Naive thymus-derived CD8-positive, alpha-beta T cell (primary cell): ENCODE measurements around the gene FEZF1. TPM values are rescaled to one million over a fixed set of nuclear protein-coding genes. Genes with fewer than 3 reads are reported as not detected.

Experiments
- ATAC-seq, 2 donors: fragments of 150-1000 bp; cut with Tn5 transposase in 1 of 2; sonication (Bioruptor Pico), chemical (Tn5 transposase) in 1 of 2; 1 replicate in 1 of 2; 2 replicates in 1 of 2; pipeline ENCODE4 v1.10.0; 2021; ENCODE audit warnings: mild to moderate bottlenecking in 2 of 2, moderate library complexity in 2 of 2
- POLR2A ChIA-PET: fragments of 350-600 bp; sonication (Branson Sonifier 250); formaldehyde crosslinking; loops from one replicate; lab custom pipeline; 2021; ENCODE audit warnings: antibody characterized with exemption; lab: Charles Lee
- DNase-seq, 10 donors: peaks; one replicate each; pipeline versions ENCODE4 v3.0.0 to v3.0.0-alpha.2; 2020 to 2022
- H3K27ac Mint-ChIP-seq, 10 donors: one replicate each; pipeline ENCODE4 v1.8.0; 2020 to 2022; ENCODE audit warnings: mild to moderate bottlenecking in 10 of 10, mixed read lengths in 10 of 10, moderate library complexity in 4 of 10, inconsistent platforms in 1 of 10
- H3K27me3 Mint-ChIP-seq, 5 donors: one replicate each; pipeline ENCODE4 v1.8.0; 2021 to 2022; ENCODE audit warnings: mixed read lengths in 5 of 5
- H3K36me3 Mint-ChIP-seq, 3 donors: one replicate each; pipeline ENCODE4 v1.8.0; 2020 to 2022; ENCODE audit warnings: mixed read lengths in 3 of 3, mild to moderate bottlenecking in 2 of 3, inconsistent platforms in 1 of 3
- H3K4me1 Mint-ChIP-seq, 4 donors: one replicate each; pipeline ENCODE4 v1.8.0; 2021 to 2022; ENCODE audit warnings: mixed read lengths in 4 of 4
- H3K4me3 Mint-ChIP-seq, 10 donors: one replicate each; pipeline ENCODE4 v1.8.0; 2020 to 2022; ENCODE audit warnings: mild to moderate bottlenecking in 10 of 10, mixed read lengths in 10 of 10, moderate library complexity in 6 of 10, inconsistent platforms in 1 of 10
- H3K9me3 Mint-ChIP-seq, 9 donors: one replicate each; pipeline ENCODE4 v1.8.0; 2020 to 2022; ENCODE audit warnings: mixed read lengths in 9 of 9, mild to moderate bottlenecking in 3 of 9, inconsistent platforms in 1 of 9, moderate library complexity in 1 of 9
- polyA plus RNA-seq, 3 donors: library from polyadenylated mRNA; unstranded; fragments of 300-500 nt; fragmentation: Illumina TruSeq; gene quantifications; one replicate each; pipeline ENCODE4 v1.2.3, GENCODE V29; 2021
- total RNA-seq, 8 experiments: library from RNA in 2 of 8; stranded (reverse) in 2 of 8; gene quantifications; one replicate each; pipeline ENCODE4 v1.2.3 and lab custom pipeline; 2021 to 2026

FEZF1 gene
- total and polyA plus RNA-seq, 5 experiments from 2014 or later, result not detected

- ATAC-seq (no peak), DNase-seq (no peak)
- Mint-ChIP-seq H3K4me1 (peaks cover 0 to 9% (median 2%) of the 10 kb centered on the region in 4 donors), H3K9me3 (peaks cover 0 to 20% (median 0%) of the 10 kb centered on the region in 9 donors), H3K27me3 (peaks cover 42 to 99% (median 61%) of the 10 kb centered on the region in 5 donors), H3K27ac (no peak overlapping the region), H3K4me3 (no peak overlapping the region), H3K36me3 (peaks cover 0 to 11% (median 5%) of the 10 kb centered on the region in 3 donors)
- POLR2A ChIA-PET, result no interaction called here
Observed at GRCh38 chr7:122304996-122305421, 459 bp upstream of the FEZF1 start.

GRCh38 chr7:122303531-122304318 lies 825 bp downstream of the FEZF1 start:
- H3K9me3 Mint-ChIP-seq, result peaks cover 0 to 22% (median 0%) of the 10 kb centered on the region in 9 donors
- peaks cover 42 to 100% (median 64%) of the 10 kb centered on the region in 5 donors for H3K27me3 Mint-ChIP-seq
- H3K4me1 Mint-ChIP-seq, result peaks cover 0 to 7% (median 0%) of the 10 kb centered on the region in 4 donors
- DNase-seq (no peak), ATAC-seq (no peak)
- H3K27ac Mint-ChIP-seq, result no peak overlapping the region
- POLR2A ChIA-PET, result no interaction called here
- no peak overlapping the region for H3K4me3 Mint-ChIP-seq
- H3K36me3 Mint-ChIP-seq, result peaks cover 0 to 11% (median 5%) of the 10 kb centered on the region in 3 donors

GRCh38 chr7:122302761-122303530 lies 1.6 kb downstream of the FEZF1 start:
- no peak for ATAC-seq
- POLR2A ChIA-PET, result no interaction called here

DNA sequence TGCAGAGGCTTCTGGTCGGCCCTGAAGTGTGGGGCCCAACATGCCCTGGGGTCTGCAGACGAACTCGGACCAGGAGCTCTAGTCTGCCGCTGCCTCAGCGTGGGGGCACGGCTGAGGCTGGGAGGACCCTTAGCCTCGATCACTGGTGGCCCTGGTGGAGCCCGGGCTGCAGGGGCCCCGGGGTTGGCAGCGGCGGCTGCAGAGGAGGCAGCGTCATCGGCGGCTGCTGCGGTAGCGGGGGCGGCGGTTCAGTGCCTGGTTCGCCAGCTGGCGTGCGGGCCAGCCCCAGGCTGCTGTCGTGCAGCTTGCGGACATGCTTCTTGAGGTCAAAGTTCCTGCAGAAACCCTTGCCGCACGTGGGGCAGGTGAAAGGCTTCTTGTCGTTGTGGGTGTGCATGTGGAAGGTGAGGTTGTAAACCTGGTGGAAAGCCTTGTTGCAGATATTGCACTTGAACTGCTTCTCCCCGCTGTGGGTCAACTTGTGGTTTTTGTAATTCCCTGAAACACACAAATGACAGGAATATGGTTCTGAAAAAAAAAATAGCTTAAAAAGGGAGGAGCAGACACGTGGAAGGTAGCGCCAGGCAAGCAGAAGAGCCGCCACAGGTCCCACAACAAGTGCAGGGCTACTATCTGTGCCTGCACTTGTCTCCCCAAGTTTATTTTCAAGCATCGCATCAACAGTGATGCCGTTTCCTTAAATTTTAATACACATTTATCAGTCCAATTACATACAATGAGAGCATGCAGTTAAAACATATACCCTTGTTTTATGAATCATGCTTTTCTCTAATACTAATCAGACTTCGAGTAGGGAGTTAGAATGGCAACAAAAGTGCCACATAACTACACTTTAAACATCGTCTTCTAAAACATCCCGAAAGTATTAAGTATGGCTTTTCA lies 2.4 kb downstream of the FEZF1 start:
- DNase-seq, result no peak
- Mint-ChIP-seq H3K27me3 (peaks cover 43 to 91% (median 64%) of the 10 kb centered on the region in 5 donors), H3K4me3 (no peak overlapping the region), H3K9me3 (peaks cover 0 to 20% (median 1%) of the 10 kb centered on the region in 9 donors), H3K4me1 (peaks cover 0 to 7% (median 0%) of the 10 kb centered on the region in 4 donors), H3K36me3 (peaks cover 0 to 11% (median 5%) of the 10 kb centered on the region in 3 donors), H3K27ac (no peak overlapping the region)
- POLR2A ChIA-PET, result no interaction called here
- no peak for ATAC-seq

More at GRCh38 chr7:122302761-122303530, 1.6 kb downstream of the FEZF1 start:
- Mint-ChIP-seq H3K27me3 (peaks cover 45 to 100% (median 64%) of the 10 kb centered on the region in 5 donors), H3K9me3 (peaks cover 0 to 22% (median 1%) of the 10 kb centered on the region in 9 donors), H3K4me1 (peaks cover 0 to 7% (median 0%) of the 10 kb centered on the region in 4 donors), H3K4me3 (no peak overlapping the region), H3K27ac (no peak overlapping the region), H3K36me3 (peaks cover 0 to 11% (median 5%) of the 10 kb centered on the region in 3 donors)
- no peak for DNase-seq

GRCh38 chr7:122300956-122301833 lies 3.4 kb downstream of the FEZF1 start:
- H3K27me3 Mint-ChIP-seq, result peaks cover 39 to 83% (median 59%) of the 10 kb centered on the region in 5 donors
- no peak overlapping the region for H3K4me3 Mint-ChIP-seq
- peak overlapping the region in 1 of 10 donors; percentile 18 for H3K27ac Mint-ChIP-seq
- H3K9me3 Mint-ChIP-seq, result peaks cover 0 to 18% (median 1%) of the 10 kb centered on the region in 9 donors
- H3K36me3 Mint-ChIP-seq, result peaks cover 0 to 11% (median 5%) of the 10 kb centered on the region in 3 donors
- no peak for DNase-seq
- POLR2A ChIA-PET, result no interaction called here
- no peak for ATAC-seq
- peaks cover 0 to 7% (median 0%) of the 10 kb centered on the region in 4 donors for H3K4me1 Mint-ChIP-seq

GRCh38 chr7:122300211-122300932 lies 4.2 kb downstream of the FEZF1 start:
- no peak for ATAC-seq
- no peak overlapping the region for H3K4me3 Mint-ChIP-seq
- POLR2A ChIA-PET, result no interaction called here
- H3K9me3 Mint-ChIP-seq, result peaks cover 0 to 21% (median 4%) of the 10 kb centered on the region in 9 donors
- H3K27ac Mint-ChIP-seq, result peak overlapping the region in 1 of 10 donors; percentile 40
- H3K4me1 Mint-ChIP-seq, result peaks cover 0 to 7% (median 0%) of the 10 kb centered on the region in 4 donors
- H3K27me3 Mint-ChIP-seq, result peaks cover 35 to 83% (median 57%) of the 10 kb centered on the region in 5 donors
- no peak for DNase-seq
- H3K36me3 Mint-ChIP-seq, result peaks cover 0 to 11% (median 5%) of the 10 kb centered on the region in 3 donors

DNA sequence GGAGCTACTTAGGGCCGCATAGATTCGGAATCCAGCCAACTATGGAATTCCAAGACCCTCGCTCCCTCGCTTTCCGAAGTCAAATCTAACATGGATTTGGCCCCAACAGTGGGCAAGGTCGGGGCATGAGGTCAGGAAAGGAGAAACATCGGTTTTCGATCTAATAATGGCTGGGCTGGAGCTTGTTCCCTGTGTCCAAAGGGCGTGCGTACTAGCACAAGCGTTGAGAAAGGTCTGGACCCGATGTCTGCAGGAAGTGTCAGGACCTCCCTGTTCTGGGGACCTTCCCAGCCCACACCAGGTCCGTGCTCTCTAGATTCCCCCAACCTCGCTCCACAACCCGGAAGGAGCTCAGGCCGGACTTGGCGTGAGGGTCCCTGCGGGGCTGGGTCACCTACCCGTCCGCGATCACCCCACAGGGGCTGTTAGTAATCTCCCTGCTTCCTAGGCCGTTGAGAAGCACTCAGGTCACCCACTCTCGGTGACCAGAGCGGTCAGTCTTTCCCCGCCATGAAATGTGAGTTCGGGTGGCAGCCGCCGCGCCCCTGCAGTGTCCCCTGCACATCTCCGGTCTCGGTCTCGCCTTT lies 4.8 kb downstream of the FEZF1 start:
- no peak for ATAC-seq
- Mint-ChIP-seq H3K4me1 (peaks cover 0 to 7% (median 0%) of the 10 kb centered on the region in 4 donors), H3K4me3 (no peak overlapping the region), H3K27ac (no peak overlapping the region), H3K27me3 (peaks cover 35 to 83% (median 58%) of the 10 kb centered on the region in 5 donors), H3K36me3 (peaks cover 0 to 11% (median 5%) of the 10 kb centered on the region in 3 donors), H3K9me3 (peaks cover 0 to 21% (median 4%) of the 10 kb centered on the region in 9 donors)
- DNase-seq, result no peak
- POLR2A ChIA-PET, result no interaction called here

- ATAC-seq (no peak), DNase-seq (no peak)
- Mint-ChIP-seq H3K36me3 (peaks cover 0 to 11% (median 3%) of the 10 kb centered on the region in 3 donors), H3K27me3 (peaks cover 32 to 72% (median 52%) of the 10 kb centered on the region in 5 donors), H3K27ac (no peak overlapping the region), H3K4me3 (no peak overlapping the region), H3K4me1 (peaks cover 0 to 4% (median 0%) of the 10 kb centered on the region in 4 donors), H3K9me3 (peaks cover 0 to 16% (median 4%) of the 10 kb centered on the region in 9 donors)
- POLR2A ChIA-PET, result no interaction called here
Observed at GRCh38 chr7:122298618-122299017, 5.9 kb downstream of the FEZF1 start.

DNA sequence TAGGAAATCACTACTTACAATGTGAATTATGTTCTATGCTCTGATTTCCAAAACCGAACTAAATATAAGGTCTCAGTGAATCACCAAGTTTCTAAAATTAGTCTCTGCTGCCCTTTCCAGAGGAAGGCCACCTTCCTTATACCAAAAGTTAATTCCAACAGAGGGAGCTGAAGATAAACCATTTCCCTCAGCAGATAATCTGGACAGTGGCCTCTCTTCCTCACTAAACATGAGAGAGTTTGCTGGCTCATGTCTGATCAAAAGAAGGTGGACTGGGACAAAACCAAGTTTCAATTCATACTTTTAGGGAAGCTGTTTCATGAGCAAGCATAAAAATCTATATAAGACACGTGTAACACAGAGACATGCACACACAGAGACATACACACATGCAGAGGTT lies 6.4 kb downstream of the FEZF1 start:
- Mint-ChIP-seq H3K4me3 (no peak overlapping the region), H3K36me3 (peaks cover 0 to 11% (median 1%) of the 10 kb centered on the region in 3 donors), H3K9me3 (peaks cover 0 to 16% (median 4%) of the 10 kb centered on the region in 9 donors), H3K4me1 (peaks cover 0 to 3% (median 0%) of the 10 kb centered on the region in 4 donors), H3K27me3 (peaks cover 29 to 68% (median 48%) of the 10 kb centered on the region in 5 donors), H3K27ac (no peak overlapping the region)
- POLR2A ChIA-PET, result no interaction called here
- no peak for ATAC-seq
- DNase-seq, result no peak

GRCh38 chr7:122291189-122291588 lies 13.4 kb downstream of the FEZF1 start:
- H3K9me3 Mint-ChIP-seq, result peaks cover 0 to 35% (median 12%) of the 10 kb centered on the region in 9 donors

More at GRCh38 chr7:122291189-122291588, 13.4 kb downstream of the FEZF1 start:
- POLR2A ChIA-PET, result no interaction called here
- Mint-ChIP-seq H3K4me3 (no peak overlapping the region), H3K27ac (peak overlapping the region in 1 of 10 donors; percentile 25), H3K27me3 (peaks cover 3 to 17% (median 5%) of the 10 kb centered on the region in 5 donors), H3K36me3 (peaks cover 0 to 4% (median 0%) of the 10 kb centered on the region in 3 donors), H3K4me1 (no peaks in the 10 kb centered on the region)
- DNase-seq, result no peak
- ATAC-seq, result no peak
